K562 (cell line): Measurements from ENCODE around the gene TNFRSF6B. TPM values are rescaled to one million over a fixed set of nuclear protein-coding genes. Genes with fewer than 3 reads are reported as not detected.

Experiments
- CBFA2T3 ChIP-seq: fragments of 450-650 bp; IDR thresholded peaks from 2 replicates; pipeline ENCODE4 v1.6.1; 2017
- CHD1 ChIP-seq: fragments of 200-600 bp; sonication (generic); IDR thresholded peaks from one replicate; pipeline ENCODE4 v1.6.1; 2012; ENCODE audit warnings: mild to moderate bottlenecking, moderate library complexity, low read length, inconsistent platforms
- COPS2 ChIP-seq: fragments of 450-650 bp; conservative IDR thresholded peaks from 2 replicates; pipeline ENCODE4 v1.6.1; 2016; ENCODE audit warnings: mild to moderate bottlenecking, moderate library complexity
- GABPA ChIP-seq: fragments of 200-800 bp; sonication (Bioruptor generic); conservative IDR thresholded peaks from 2 replicates; pipeline ENCODE4 v1.6.1; 2016; ENCODE audit warnings: low read depth, missing genetic modification characterization, missing compliant biosample characterization
- HBP1 ChIP-seq: fragments of 450-650 bp; formaldehyde crosslinking; IDR thresholded peaks from 2 replicates; pipeline ENCODE4 v1.4.0; 2022; ENCODE audit warnings: missing genetic modification characterization
- HDAC6 ChIP-seq: IDR thresholded peaks from 2 replicates; pipeline ENCODE4 v1.6.1; 2012; ENCODE audit warnings: low read depth, mild to moderate bottlenecking, control low read depth, inconsistent platforms, low read length, moderate library complexity
- NCOA6 ChIP-seq: fragments of 450-650 bp; IDR thresholded peaks from 2 replicates; pipeline ENCODE4 v1.6.1; 2017; ENCODE audit warnings: mild to moderate bottlenecking
- PHF20 ChIP-seq: fragments of 450-650 bp; IDR thresholded peaks from 2 replicates; pipeline ENCODE4 v1.6.1; 2018; ENCODE audit not compliant: partially characterized antibody
- POLR2B ChIP-seq: fragments of 450-650 bp; IDR thresholded peaks from 2 replicates; pipeline ENCODE4 v1.6.1; 2018; ENCODE audit warnings: low read depth; ENCODE audit not compliant: partially characterized antibody
- RBM39 ChIP-seq: fragments of 200-400 bp; formaldehyde crosslinking; optimal IDR thresholded peaks from 2 replicates; pipeline ENCODE3; 2018; ENCODE audit warnings: low read depth, low read length
- SMARCA4 ChIP-seq: fragments of 450-650 bp; IDR thresholded peaks from 2 replicates; pipeline ENCODE4 v1.6.1; 2016
- TEAD1 ChIP-seq, 2 experiments: fragments of 450-650 bp in 1 of 2; sonication (generic) in 1 of 2; formaldehyde crosslinking; IDR thresholded peaks; 2 replicates each; pipeline versions ENCODE4 v1.4.0 to v1.8.0; 2020 to 2022; ENCODE audit warnings: mild to moderate bottlenecking in 2 of 2, missing genetic modification reagents in 1 of 2
- ZNF347 ChIP-seq: fragments of 450-650 bp; formaldehyde crosslinking; IDR thresholded peaks from 2 replicates; pipeline ENCODE4 v1.4.0; 2020; ENCODE audit warnings: low read depth, mild to moderate bottlenecking, moderate library complexity
- polyA plus RNA-seq, 8 experiments: library from polyadenylated mRNA; depleted of rRNA in 4 of 8; stranded (reverse) in 5 of 8; unstranded in 3 of 8; fragments of >200 nt; fragmentation: Nextera tagmentation in 2 of 8; fragmentation: Illumina TruSeq in 1 of 8; extraction: Ambion mirVana in 2 of 8; extraction: Trizol in 1 of 8; gene quantifications; 2 replicates each; pipeline versions ENCODE4 v1.2.1 to v1.2.3, GENCODE V29; 2011 to 2014; ENCODE audit warnings: inconsistent platforms in 1 of 8, missing spikeins in 1 of 8
- total RNA-seq, 7 experiments: library from RNA; depleted of rRNA in 6 of 7; stranded (reverse); fragments of >200 nt in 6 of 7; fragmentation: Illumina TruSeq in 2 of 7; extraction: Trizol in 2 of 7; gene quantifications; 2 replicates each; pipeline versions ENCODE4 v1.2.1 to v1.2.3, GENCODE V29; 2011 to 2021; ENCODE audit warnings: low replicate concordance in 1 of 7
- TF ChIP-seq, protein P1 (sequence below): fragments of 450-650 bp; formaldehyde crosslinking; IDR thresholded peaks from 2 replicates; pipeline ENCODE4 v1.4.0; 2022; ENCODE audit warnings: missing genetic modification characterization
- TF ChIP-seq, protein P2 (sequence below): fragments of 450-650 bp; formaldehyde crosslinking; IDR thresholded peaks from 2 replicates; pipeline ENCODE4 v1.4.0; 2020; ENCODE audit warnings: mild to moderate bottlenecking, moderate library complexity
- TF ChIP-seq, protein P3 (sequence below): sonication (generic); formaldehyde crosslinking; IDR thresholded peaks from 2 replicates; pipeline ENCODE4 v1.8.0; 2023; ENCODE audit warnings: missing genetic modification reagents, mild to moderate bottlenecking, borderline replicate concordance
- TF ChIP-seq, protein P4 (sequence below): sonication (generic); IDR thresholded peaks from 2 replicates; pipeline ENCODE4 v1.6.1; 2016

TNFRSF6B gene
- total and polyA plus RNA-seq, 9 of the 15 experiments (the other 6 are each of a cell fraction or from before 2014, with no cell fraction given) = 0.10 to 3.5 (median 0.32) TPM; not detected in 6

DNA sequence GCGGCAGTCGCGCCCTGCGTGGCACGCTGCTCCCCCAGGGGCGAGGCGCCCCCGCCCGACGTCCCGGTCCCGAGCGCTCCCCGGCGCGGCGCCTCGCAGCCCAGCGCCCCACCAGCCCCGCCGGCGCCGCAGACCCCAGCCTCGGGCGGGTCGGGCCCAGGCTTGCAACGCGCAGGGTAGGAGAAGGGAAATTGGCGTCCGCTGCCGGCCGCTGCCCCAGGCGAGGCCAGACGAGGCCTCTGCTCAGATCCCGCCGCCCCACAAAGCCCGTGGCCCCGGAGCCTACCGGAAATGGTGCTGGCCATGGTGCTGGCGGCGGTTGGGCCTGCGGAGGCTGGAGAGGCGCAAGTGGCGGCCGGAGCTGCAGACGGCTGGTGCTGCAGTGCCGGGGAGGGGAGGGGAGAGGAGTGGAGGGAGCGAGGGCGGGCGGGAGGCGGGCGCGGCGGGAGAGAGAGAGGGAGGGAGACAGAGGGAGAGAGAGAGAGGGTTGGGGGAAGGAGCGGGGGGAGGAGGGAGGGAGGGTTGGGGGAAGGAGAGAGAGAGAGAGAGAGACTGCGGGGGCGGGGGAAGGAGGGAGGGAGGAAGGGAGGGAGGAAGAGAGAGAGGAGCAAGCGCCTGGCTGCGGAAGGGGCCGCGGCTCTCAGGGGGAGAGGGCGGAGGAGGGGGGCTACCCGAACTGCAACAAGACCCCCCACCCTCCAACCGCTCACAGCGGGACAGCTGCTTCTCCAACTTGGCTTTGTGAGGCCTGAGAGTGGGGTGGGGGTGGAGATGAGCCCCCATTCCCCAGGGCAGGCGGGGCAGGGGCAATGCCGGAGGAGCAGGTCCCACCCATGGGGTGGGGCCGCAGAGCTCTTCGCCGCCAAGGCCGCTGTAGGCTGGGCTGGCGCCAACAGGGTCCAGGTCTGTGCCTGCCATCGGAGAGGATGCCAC is 43.1 kb upstream of the TNFRSF6B start, which contains the start of gene STMN3 (continued):
- TF ChIP-seq, protein P1, sequence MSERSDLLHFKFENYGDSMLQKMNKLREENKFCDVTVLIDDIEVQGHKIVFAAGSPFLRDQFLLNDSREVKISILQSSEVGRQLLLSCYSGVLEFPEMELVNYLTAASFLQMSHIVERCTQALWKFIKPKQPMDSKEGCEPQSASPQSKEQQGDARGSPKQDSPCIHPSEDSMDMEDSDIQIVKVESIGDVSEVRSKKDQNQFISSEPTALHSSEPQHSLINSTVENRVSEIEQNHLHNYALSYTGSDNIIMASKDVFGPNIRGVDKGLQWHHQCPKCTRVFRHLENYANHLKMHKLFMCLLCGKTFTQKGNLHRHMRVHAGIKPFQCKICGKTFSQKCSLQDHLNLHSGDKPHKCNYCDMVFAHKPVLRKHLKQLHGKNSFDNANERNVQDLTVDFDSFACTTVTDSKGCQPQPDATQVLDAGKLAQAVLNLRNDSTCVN (CRISPR knock-in tag) = no peak
- TF ChIP-seq, protein P2, sequence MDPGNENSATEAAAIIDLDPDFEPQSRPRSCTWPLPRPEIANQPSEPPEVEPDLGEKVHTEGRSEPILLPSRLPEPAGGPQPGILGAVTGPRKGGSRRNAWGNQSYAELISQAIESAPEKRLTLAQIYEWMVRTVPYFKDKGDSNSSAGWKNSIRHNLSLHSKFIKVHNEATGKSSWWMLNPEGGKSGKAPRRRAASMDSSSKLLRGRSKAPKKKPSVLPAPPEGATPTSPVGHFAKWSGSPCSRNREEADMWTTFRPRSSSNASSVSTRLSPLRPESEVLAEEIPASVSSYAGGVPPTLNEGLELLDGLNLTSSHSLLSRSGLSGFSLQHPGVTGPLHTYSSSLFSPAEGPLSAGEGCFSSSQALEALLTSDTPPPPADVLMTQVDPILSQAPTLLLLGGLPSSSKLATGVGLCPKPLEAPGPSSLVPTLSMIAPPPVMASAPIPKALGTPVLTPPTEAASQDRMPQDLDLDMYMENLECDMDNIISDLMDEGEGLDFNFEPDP (CRISPR knock-in tag) = no peak
- TF ChIP-seq SMARCA4 (no peak; the same call in 1 of the 2 replicates), CHD1 (no peak), POLR2B (no peak), PHF20 (no peak), ZNF347 (CRISPR knock-in tag) (no peak), HBP1 (no peak), CBFA2T3 (no peak), COPS2 (no peak), RBM39 (no peak), NCOA6 (no peak; the same call in 1 of the 2 replicates), GABPA (peak; percentile 89), HDAC6 (no peak), TEAD1 (CRISPR knock-in tag; IDR thresholded peaks at IDR 0.05) (peak in 1 of 2 experiments; percentile 42; a peak in 2 of 4 replicates)
- TF ChIP-seq, protein P3, sequence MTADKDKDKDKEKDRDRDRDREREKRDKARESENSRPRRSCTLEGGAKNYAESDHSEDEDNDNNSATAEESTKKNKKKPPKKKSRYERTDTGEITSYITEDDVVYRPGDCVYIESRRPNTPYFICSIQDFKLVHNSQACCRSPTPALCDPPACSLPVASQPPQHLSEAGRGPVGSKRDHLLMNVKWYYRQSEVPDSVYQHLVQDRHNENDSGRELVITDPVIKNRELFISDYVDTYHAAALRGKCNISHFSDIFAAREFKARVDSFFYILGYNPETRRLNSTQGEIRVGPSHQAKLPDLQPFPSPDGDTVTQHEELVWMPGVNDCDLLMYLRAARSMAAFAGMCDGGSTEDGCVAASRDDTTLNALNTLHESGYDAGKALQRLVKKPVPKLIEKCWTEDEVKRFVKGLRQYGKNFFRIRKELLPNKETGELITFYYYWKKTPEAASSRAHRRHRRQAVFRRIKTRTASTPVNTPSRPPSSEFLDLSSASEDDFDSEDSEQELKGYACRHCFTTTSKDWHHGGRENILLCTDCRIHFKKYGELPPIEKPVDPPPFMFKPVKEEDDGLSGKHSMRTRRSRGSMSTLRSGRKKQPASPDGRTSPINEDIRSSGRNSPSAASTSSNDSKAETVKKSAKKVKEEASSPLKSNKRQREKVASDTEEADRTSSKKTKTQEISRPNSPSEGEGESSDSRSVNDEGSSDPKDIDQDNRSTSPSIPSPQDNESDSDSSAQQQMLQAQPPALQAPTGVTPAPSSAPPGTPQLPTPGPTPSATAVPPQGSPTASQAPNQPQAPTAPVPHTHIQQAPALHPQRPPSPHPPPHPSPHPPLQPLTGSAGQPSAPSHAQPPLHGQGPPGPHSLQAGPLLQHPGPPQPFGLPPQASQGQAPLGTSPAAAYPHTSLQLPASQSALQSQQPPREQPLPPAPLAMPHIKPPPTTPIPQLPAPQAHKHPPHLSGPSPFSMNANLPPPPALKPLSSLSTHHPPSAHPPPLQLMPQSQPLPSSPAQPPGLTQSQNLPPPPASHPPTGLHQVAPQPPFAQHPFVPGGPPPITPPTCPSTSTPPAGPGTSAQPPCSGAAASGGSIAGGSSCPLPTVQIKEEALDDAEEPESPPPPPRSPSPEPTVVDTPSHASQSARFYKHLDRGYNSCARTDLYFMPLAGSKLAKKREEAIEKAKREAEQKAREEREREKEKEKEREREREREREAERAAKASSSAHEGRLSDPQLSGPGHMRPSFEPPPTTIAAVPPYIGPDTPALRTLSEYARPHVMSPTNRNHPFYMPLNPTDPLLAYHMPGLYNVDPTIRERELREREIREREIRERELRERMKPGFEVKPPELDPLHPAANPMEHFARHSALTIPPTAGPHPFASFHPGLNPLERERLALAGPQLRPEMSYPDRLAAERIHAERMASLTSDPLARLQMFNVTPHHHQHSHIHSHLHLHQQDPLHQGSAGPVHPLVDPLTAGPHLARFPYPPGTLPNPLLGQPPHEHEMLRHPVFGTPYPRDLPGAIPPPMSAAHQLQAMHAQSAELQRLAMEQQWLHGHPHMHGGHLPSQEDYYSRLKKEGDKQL (CRISPR knock-in tag) = peak; percentile 95; the same call in 1 of the 2 replicates
- TF ChIP-seq, protein P4, sequence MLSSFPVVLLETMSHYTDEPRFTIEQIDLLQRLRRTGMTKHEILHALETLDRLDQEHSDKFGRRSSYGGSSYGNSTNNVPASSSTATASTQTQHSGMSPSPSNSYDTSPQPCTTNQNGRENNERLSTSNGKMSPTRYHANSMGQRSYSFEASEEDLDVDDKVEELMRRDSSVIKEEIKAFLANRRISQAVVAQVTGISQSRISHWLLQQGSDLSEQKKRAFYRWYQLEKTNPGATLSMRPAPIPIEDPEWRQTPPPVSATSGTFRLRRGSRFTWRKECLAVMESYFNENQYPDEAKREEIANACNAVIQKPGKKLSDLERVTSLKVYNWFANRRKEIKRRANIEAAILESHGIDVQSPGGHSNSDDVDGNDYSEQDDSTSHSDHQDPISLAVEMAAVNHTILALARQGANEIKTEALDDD = no peak
